Measurements from ENCODE around the gene ECM2.

Gene ECM2

GRCh38 chr9:92501671-92502393, 34.0 kb downstream of the ECM2 start:
- Histone ChIP-seq H3K4me2 (ENCODE audit: low read length) (no peak overlapping the region), H3K9me3 (ENCODE audit: control insufficient read depth, insufficient read depth, low read length) (no peaks in the 10 kb centered on the region), H3K79me2 (ENCODE audit: control insufficient read depth, low read length) (no peaks in the 10 kb centered on the region), H3K4me1 (ENCODE audit: control insufficient read depth, low read length) (no peaks in the 10 kb centered on the region), H3K27ac (ENCODE audit: low read depth, low read length) (no peak overlapping the region), H3F3A (ENCODE audit: control insufficient read depth, insufficient read depth) (no peaks in the 10 kb centered on the region), H4K20me1 (ENCODE audit: control insufficient read depth, insufficient read depth, low read depth, low read length) (no peaks in the 10 kb centered on the region), H3K9me2 (replicated peaks; ENCODE audit: control insufficient read depth, low read length) (no peaks in the 10 kb centered on the region), H3K4me3 (ENCODE audit: low read length) (no peak overlapping the region), H3K36me3 (ENCODE audit: control insufficient read depth, low read length) (no peaks in the 10 kb centered on the region), H3K27me3 (ENCODE audit: control insufficient read depth, low read length) (no peaks in the 10 kb centered on the region)
- TF ChIP-seq EZH2phosphoT487 (IDR thresholded peaks at IDR 0.05; ENCODE audit: borderline replicate concordance, low read length) (no peak), CTCF (IDR thresholded peaks at IDR 0.05; ENCODE audit: low read depth, low read length, poor library complexity, severe bottlenecking) (peak; percentile 62)

GRCh38 chr9:92500725-92501124, 35.1 kb downstream of the ECM2 start:
- TF ChIP-seq CTCF (IDR thresholded peaks at IDR 0.05; ENCODE audit: low read depth, low read length, poor library complexity, severe bottlenecking) (no peak), EZH2phosphoT487 (IDR thresholded peaks at IDR 0.05; ENCODE audit: borderline replicate concordance, low read length) (no peak)
- no peaks in the 10 kb centered on the region for H3K79me2 ChIP-seq (ENCODE audit: control insufficient read depth, low read length)
- no peaks in the 10 kb centered on the region for H3K4me1 ChIP-seq (ENCODE audit: control insufficient read depth, low read length)
- H4K20me1 ChIP-seq (ENCODE audit: control insufficient read depth, insufficient read depth, low read depth, low read length) = no peaks in the 10 kb centered on the region
- H3K9me3 ChIP-seq (ENCODE audit: control insufficient read depth, insufficient read depth, low read length) = no peaks in the 10 kb centered on the region
- no peak overlapping the region for H3K4me3 ChIP-seq (ENCODE audit: low read length)
- H3K4me2 ChIP-seq (ENCODE audit: low read length) = no peak overlapping the region
- H3K27me3 ChIP-seq (ENCODE audit: control insufficient read depth, low read length) = no peaks in the 10 kb centered on the region
- H3F3A ChIP-seq (ENCODE audit: control insufficient read depth, insufficient read depth) = no peaks in the 10 kb centered on the region
- H3K36me3 ChIP-seq (ENCODE audit: control insufficient read depth, low read length) = no peaks in the 10 kb centered on the region
- H3K9me2 ChIP-seq (replicated peaks; ENCODE audit: control insufficient read depth, low read length) = no peaks in the 10 kb centered on the region
- H3K27ac ChIP-seq (ENCODE audit: low read depth, low read length) = no peak overlapping the region

- Histone ChIP-seq H3K79me2 (ENCODE audit: control insufficient read depth, low read length) (no peaks in the 10 kb centered on the region), H3K9me2 (replicated peaks; ENCODE audit: control insufficient read depth, low read length) (no peaks in the 10 kb centered on the region), H3K27ac (ENCODE audit: low read depth, low read length) (no peak overlapping the region), H3K4me1 (ENCODE audit: control insufficient read depth, low read length) (no peaks in the 10 kb centered on the region), H3K4me3 (ENCODE audit: low read length) (no peak overlapping the region), H4K20me1 (ENCODE audit: control insufficient read depth, insufficient read depth, low read depth, low read length) (no peaks in the 10 kb centered on the region), H3K36me3 (ENCODE audit: control insufficient read depth, low read length) (no peaks in the 10 kb centered on the region), H3K4me2 (ENCODE audit: low read length) (no peak overlapping the region), H3K9me3 (ENCODE audit: control insufficient read depth, insufficient read depth, low read length) (no peaks in the 10 kb centered on the region), H3K27me3 (ENCODE audit: control insufficient read depth, low read length) (no peaks in the 10 kb centered on the region), H3F3A (ENCODE audit: control insufficient read depth, insufficient read depth) (no peaks in the 10 kb centered on the region)
- TF ChIP-seq CTCF (IDR thresholded peaks at IDR 0.05; ENCODE audit: low read depth, low read length, poor library complexity, severe bottlenecking) = no peak
- TF ChIP-seq EZH2phosphoT487 (IDR thresholded peaks at IDR 0.05; ENCODE audit: borderline replicate concordance, low read length) = no peak
Observed at GRCh38 chr9:92499701-92500100, 36.1 kb downstream of the ECM2 start.
